GM21529 (cell line): ENCODE data around the gene BNIP5.
"Not testable (repeated sequence)": the region's sequence is repeated elsewhere in the genome, so short reads cannot be mapped to it uniquely, and the experiment has no call there.

Experiments
- ATAC-seq: cut with Tn5 transposase; IDR thresholded peaks from one replicate; pipeline ENCODE4 v1.9.1; 2021; ENCODE audit not compliant: unreplicated experiment

The BNIP5 gene

DNA sequence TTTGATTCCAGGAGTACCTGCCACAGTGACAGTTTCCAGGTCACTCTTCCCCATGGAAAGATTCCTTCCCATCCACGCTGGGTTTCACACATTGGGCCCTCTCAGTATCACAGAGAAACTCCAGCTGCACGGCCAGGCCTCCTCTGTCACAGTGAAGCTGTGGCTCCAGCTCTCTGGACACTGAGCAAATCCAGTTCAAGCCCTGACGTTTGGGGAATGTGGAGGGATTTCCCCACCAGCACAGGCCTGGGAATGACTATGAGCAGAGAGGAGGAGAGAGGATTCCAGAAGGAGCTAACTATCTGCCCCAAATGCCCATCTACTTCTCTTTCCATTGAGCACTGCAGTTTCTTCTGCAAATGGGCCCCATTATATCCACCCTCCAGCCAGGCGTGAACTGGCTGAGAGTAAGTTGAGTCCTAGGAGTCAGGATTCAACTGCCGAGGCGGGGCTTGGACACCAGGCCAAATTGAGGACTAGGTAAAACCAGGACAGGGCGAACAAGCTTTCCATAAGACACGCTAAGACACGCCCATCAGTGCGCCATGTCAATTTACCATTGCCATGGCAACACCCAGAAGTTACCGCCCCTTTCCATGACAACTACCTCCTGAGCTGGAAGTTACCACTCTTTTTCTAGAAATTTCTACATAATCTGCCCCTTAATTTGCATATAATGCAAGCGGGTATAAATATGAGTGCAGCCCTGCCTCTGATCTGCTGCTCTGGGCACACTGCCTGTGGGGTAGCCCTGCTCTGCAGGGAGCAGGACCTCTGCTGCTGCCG lies 9.2 kb upstream of the BNIP5 start:
- no peak for ATAC-seq

DNA sequence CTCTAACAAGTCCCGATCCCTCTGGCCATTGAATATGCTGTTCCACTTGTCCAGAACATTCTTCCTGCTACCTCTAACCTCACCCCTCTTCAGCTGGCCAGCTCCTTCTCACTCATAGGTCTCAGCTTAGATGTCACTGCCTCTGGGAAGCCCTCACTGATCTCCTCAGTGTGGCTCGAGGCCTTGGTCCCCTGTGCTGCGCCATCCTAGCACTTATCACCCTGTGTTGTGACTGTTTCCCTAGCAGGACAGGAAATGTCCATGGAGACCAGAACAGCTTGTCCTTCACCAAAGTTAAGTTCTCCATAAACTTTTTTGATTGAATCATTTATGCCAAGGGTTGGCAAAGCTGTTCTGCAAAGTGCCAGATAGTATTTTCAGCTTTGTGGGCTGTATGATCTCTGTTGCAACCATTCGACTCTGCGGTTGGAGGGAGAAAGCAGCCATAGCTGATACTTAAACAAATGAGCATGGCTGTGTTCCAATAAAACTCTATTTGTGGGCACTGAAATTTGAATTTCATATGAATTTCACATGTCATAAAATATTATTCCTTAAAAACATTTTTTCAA lies 6.5 kb upstream of the BNIP5 start:
- ATAC-seq = no peak

DNA sequence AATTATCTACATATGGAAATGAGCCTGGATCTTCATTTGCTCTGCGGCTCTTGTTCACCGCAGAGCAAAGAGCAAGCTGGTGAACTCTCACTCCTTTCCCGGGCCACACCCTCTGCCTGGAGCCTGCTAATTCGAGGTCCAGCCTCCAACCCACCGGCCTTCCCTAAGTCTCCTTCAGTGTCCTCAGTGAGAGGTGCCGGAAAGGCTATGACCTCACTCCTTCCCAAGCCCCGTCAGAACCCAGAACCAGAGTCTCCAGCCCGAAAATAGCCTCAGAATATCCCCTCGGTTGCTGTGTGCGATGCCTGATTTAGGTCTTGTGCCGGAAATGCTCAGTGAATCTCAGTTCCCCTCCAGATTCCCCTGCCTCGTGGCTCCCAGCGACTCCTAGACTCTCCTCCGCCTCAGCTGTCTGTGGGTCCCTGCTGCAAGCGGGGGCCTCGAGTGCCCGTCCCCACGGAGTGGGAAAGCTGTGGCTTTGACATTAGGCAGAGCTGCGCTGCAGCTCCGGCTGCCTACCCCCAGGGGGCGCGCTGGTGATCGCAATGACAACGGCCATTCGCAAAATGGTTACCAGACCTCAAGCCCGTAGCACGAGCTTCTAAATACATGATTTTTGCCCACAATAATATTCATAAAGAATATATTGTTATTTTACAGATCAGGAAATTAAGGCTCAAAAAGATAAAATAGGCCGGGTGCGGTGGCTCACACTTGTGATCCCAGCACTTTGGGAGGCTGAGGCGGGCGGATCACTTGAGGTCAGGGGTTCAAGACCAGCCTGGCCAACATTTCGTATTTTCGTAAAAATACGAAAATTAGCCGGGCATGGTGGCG lies 4.1 kb upstream of the BNIP5 start:
- ATAC-seq = no peak

DNA sequence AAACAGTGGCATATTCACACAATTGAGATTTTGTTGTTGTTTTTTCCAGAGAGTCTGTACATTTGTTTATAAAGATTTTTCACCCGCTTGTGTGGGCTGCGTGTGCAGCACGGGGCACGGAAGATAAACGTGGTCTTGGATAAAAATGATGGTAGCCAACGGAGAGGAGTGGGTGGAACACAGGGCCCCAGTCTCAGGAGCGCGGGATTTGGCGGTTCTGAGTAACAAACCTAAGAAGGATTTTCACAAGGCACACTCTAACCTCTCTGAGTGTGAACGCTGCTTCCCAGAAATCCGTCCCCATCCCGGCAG lies 3.6 kb upstream of the BNIP5 start:
- no peak for ATAC-seq

- ATAC-seq = no peak
These were observed 2.5 kb upstream of the BNIP5 start for GRCh38 chr6:36339146-36339545.

- not testable (repeated sequence) for ATAC-seq
These were observed 1.5 kb upstream of the BNIP5 start for GRCh38 chr6:36338223-36338622.

DNA sequence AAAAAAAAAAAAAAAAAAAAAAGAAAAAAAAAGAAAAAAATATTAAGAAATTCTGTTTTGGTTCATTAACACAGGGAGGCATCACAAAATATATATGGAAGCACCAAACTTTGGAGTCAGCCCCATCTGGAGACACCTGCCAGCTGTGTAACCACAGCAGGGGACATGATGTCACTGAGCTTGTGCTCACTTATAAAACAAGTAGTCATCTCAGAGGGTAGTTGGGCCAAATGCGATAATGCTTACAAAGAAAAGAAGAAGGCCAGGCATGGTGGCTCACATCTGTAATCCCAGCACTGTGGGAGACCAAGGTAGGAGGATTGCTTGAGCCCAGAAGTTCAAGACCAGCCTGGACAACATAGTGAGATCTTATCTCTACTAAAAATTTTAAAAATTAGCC lies 1.1 kb upstream of the BNIP5 start:
- no peak for ATAC-seq

GRCh38 chr6:36336208-36336710 lies 429 bp downstream of the BNIP5 start:
- ATAC-seq = no peak

DNA sequence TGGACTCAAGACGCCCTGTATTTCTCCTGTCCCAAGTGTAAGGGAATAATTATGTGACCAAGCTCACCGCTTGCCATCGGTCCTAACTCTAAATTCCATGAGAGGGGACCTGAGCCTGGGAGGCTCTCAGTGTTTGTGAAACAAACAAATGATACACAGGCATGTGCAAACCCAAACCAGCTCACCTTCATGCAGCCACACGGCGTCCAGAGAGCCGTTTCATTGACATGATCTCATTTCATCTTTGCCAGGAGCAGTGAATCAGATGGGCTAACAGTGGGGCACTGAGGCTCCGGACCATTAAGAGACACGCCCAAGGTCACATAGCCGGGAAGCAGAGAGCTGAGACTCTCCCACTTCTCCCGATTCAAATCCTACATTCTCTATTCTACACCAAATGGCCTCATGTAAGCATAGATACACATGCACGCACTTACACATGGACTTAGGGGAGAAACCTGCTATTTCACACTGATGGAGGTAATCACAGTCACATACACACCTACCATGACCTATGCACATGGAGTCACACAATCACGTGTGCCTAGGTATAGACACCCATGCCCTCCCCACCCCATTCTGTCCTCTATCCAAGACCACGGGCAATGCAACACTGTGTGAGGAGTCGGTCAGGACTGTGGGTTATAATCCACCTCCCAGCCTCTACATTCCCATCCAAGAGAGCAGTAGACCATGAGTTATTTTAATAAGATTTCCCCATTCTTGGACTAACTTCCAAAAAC lies 1.1 kb downstream of the BNIP5 start:
- ATAC-seq = no peak

GRCh38 chr6:36334832-36335459 lies 1.7 kb downstream of the BNIP5 start:
- no peak for ATAC-seq

GRCh38 chr6:36333931-36334725 lies 2.6 kb downstream of the BNIP5 start:
- ATAC-seq = no peak

GRCh38 chr6:36333171-36333895 lies 3.4 kb downstream of the BNIP5 start:
- ATAC-seq = no peak

DNA sequence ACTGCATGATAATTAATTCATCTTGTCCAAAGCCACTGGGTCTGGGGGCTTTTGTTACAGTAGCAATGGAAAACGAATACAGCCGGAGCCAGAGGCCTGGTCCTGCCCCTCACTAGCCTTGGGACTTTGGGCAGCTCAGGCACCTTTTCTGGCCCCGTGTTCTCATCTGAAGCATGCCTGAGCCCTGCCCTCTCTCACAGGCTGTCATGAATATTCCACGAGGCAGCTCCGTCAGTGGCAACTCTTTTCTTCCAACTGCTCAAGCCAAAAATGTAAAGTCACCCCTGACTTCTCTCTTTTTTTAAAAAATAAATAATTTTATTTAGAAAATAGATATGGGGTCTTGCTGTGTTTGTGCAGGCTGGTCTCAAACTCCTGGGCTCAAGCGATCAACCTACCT lies 5.3 kb downstream of the BNIP5 start:
- ATAC-seq = no peak

DNA sequence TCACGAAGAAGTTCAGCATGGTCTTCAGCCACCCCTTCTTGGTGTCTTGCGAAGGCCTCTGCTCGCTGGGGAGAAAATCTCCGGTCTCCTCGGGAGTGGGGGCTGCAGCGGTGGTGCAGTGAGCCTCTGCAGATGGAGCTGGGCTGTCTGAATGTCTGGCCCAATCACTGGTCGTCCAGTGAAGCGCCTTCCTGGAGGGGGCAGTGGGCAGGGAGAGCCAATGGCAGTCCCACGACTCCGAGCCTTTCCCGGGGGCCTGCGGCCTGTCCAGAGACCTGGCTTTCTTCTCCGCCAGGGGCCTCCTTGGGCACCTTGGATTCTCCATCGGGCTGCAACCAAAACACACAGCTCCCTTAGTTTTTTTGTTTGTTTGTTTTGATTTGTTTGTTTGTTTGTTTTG lies 6.3 kb downstream of the BNIP5 start:
- no peak for ATAC-seq

DNA sequence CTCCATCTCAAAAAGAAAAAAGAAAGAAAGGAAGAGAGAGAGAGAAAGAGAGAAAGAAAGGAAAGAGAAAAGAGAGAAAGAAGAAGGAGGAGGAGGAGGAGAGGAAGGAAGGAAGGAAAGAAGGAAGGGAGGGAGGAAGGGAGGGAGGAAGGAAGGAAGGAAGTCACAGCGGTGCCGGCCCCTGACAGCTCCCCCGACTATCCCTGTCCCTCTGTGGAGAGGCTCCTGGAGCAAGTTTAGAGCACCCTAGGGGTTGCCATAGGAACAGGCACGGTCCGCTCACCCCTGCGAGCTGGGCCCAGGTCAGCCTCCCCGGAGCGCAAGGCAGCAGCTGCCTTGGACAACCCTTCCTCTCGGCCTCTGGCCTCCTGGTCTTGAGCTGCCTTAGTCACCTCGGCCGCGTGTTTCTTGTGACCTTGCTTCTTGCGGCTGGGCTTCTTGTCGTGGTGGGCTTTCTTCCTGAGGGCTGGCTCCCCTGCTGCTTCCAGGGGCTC lies 6.8 kb downstream of the BNIP5 start:
- ATAC-seq = no peak

DNA sequence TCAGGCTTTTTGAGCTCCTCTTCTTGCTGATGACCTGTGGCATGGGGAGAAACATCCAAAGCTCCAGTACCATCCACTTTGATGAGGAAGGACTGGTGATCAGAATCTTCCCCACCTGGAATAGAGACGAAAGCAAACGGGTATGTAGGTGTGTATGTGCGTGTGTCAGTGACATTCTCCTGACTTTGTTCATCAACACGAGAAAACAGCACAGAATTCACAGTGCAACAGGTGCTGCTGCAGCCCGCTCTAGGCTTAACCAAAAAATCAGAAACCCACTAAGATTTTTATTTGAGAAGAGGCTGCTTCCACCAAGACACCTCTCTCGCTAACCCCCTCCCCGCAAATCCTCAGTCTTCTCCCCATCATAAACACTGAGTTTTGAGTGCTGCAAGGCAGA lies 8.1 kb downstream of the BNIP5 start:
- no peak for ATAC-seq

- ATAC-seq = no peak
These were observed 8.8 kb downstream of the BNIP5 start for GRCh38 chr6:36327919-36328236.

DNA sequence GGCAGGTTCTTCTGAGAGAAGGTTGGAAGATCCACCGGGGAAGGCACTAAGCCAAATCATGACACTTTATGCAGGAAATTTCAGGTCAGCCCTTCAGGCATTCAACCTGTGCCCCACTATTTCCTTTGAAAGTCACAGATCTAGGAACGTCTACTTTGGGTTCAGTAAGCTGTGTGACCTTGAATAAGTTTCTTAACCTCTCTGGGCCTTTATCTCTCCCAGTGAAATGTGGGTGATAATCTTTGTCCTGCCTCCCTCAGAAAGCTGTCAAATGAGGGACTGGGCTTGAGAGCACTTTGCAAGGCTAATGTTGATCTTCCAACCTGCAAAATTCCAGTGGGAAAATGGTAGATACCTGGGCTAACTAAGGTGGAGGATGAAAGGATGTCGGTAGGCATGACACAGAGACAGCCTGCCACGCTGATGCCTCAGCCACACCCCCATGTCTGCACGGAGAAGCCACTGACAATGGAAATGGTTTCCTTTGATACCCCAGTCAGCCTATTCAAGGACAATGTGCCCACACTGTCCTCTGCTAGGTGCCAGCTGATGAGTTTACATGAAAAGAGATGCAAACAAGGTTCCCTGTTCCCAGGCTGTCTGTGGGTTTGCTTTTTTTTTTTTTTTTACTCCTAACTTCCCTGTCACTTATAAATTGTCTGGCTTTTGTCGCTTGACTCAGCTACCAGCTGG lies 9.3 kb downstream of the BNIP5 start:
- no peak for ATAC-seq
